MM.1S (cell line): Measurements from ENCODE around the gene RPL29.

ENCODE experiments used
- EZH2phosphoT487 ChIP-seq: fragments of 300-600 bp; sonication (generic); IDR thresholded peaks from 2 replicates; pipeline ENCODE4 v1.6.1; 2018; ENCODE audit warnings: antibody characterized with exemption, low read length
- TF ChIP-seq, protein P1 (sequence below): fragments of 300-600 bp; sonication (generic); IDR thresholded peaks from 2 replicates; pipeline ENCODE4 v1.5.1; 2016; ENCODE audit warnings: antibody characterized with exemption, low read length, mixed read lengths

GRCh38 chr3:51967384-51968169 is 28.1 kb downstream of the RPL29 start, which contains the start of gene PCBP4:
- TF ChIP-seq, protein P1, sequence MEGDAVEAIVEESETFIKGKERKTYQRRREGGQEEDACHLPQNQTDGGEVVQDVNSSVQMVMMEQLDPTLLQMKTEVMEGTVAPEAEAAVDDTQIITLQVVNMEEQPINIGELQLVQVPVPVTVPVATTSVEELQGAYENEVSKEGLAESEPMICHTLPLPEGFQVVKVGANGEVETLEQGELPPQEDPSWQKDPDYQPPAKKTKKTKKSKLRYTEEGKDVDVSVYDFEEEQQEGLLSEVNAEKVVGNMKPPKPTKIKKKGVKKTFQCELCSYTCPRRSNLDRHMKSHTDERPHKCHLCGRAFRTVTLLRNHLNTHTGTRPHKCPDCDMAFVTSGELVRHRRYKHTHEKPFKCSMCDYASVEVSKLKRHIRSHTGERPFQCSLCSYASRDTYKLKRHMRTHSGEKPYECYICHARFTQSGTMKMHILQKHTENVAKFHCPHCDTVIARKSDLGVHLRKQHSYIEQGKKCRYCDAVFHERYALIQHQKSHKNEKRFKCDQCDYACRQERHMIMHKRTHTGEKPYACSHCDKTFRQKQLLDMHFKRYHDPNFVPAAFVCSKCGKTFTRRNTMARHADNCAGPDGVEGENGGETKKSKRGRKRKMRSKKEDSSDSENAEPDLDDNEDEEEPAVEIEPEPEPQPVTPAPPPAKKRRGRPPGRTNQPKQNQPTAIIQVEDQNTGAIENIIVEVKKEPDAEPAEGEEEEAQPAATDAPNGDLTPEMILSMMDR, result no peak
- no peak for TF ChIP-seq EZH2phosphoT487
